ENCODE measurements around the gene AGER.
"Not testable (repeated sequence)": the region's sequence is repeated elsewhere in the genome, so short reads cannot be mapped to it uniquely, and the experiment has no call there.

AGER gene

GRCh38 chr6:32185681-32186131, 1.7 kb upstream of the AGER start:
- DNase-seq: not testable (repeated sequence)

GRCh38 chr6:32183483-32184083, 470 bp downstream of the AGER start:
- no peak for DNase-seq

GRCh38 chr6:32183030-32183429, 1.0 kb downstream of the AGER start:
- no peak for DNase-seq

GRCh38 chr6:32182555-32182981, 1.5 kb downstream of the AGER start:
- no peak for DNase-seq

- DNase-seq: no peak
Measured at GRCh38 chr6:32181915-32182529, 2.0 kb downstream of the AGER start.

GRCh38 chr6:32181148-32181702, 2.8 kb downstream of the AGER start:
- no peak for DNase-seq

- no peak for DNase-seq
Measured at GRCh38 chr6:32179766-32180405, 4.2 kb downstream of the AGER start.

- DNase-seq: no peak
Measured at GRCh38 chr6:32178547-32179440, 5.3 kb downstream of the AGER start.

- DNase-seq: peak; percentile 98 to 100
Measured at GRCh38 chr6:32177788-32178546, 6.1 kb downstream of the AGER start, which contains the start of gene RNF5. Gene RNF5, plus strand, starts transcription at chr6:32178405. Its CDS starts 107 bp downstream, at chr6:32178512.

- no peak for DNase-seq
Measured at GRCh38 chr6:32177183-32177787, 6.8 kb downstream of the AGER start.

- DNase-seq: no peak
Measured at GRCh38 chr6:32176476-32177182, 7.4 kb downstream of the AGER start.

- peak; percentile 88 to 92 for DNase-seq
Measured at GRCh38 chr6:32175711-32176475, 8.2 kb downstream of the AGER start, which contains the start of gene AGPAT1. Gene AGPAT1, minus strand, starts transcription at chr6:32176084. Its CDS starts 4,588 bp downstream, at chr6:32171496.

- no peak for DNase-seq
Measured at GRCh38 chr6:32175322-32175710, 8.7 kb downstream of the AGER start.

- DNase-seq: no peak
Measured at GRCh38 chr6:32174416-32174815, 9.6 kb downstream of the AGER start.

- no peak for DNase-seq
Measured at GRCh38 chr6:32173051-32173727, 10.9 kb downstream of the AGER start.

- DNase-seq: no peak
Measured at GRCh38 chr6:32171234-32171633, 12.8 kb downstream of the AGER start.

- DNase-seq: no peak
Measured at GRCh38 chr6:32170294-32170693, 13.8 kb downstream of the AGER start.

GRCh38 chr6:32168807-32169591, 15.1 kb downstream of the AGER start:
- DNase-seq: no peak
